Adipocyte (in vitro differentiated cells): ENCODE results near the gene APOD.

ENCODE experiments used
- DNase-seq: peaks from one replicate; pipeline ENCODE4 v3.0.0-alpha.2; 2015; ENCODE audit warnings: low read depth
- H3K27me3 ChIP-seq: replicated peaks from 2 replicates; pipeline ENCODE4 v1.7.0; 2013; ENCODE audit warnings: mild to moderate bottlenecking, low read length, moderate library complexity; ENCODE audit not compliant: control insufficient read depth, insufficient read depth
- H3K36me3 ChIP-seq: 2 replicates; pipeline ENCODE4 v1.7.0; 2013; ENCODE audit warnings: low read length, mild to moderate bottlenecking, moderate library complexity; ENCODE audit not compliant: control insufficient read depth, insufficient read depth, severe bottlenecking
- H3K4me1 ChIP-seq: 2 replicates; pipeline ENCODE4 v1.7.0; 2013; ENCODE audit warnings: mild to moderate bottlenecking, low read length, moderate library complexity; ENCODE audit not compliant: control insufficient read depth, insufficient read depth
- H3K4me3 ChIP-seq: 2 replicates; pipeline ENCODE4 v1.7.0; 2013; ENCODE audit warnings: mild to moderate bottlenecking, low read length, moderate library complexity
- H3K9ac ChIP-seq: 2 replicates; pipeline ENCODE4 v1.7.0; 2013; ENCODE audit warnings: mild to moderate bottlenecking, low read length, moderate library complexity
- H3K9me3 ChIP-seq: 2 replicates; pipeline ENCODE4 v1.7.0; 2013; ENCODE audit warnings: mild to moderate bottlenecking, low read length, moderate library complexity; ENCODE audit not compliant: control insufficient read depth

APOD gene

DNA sequence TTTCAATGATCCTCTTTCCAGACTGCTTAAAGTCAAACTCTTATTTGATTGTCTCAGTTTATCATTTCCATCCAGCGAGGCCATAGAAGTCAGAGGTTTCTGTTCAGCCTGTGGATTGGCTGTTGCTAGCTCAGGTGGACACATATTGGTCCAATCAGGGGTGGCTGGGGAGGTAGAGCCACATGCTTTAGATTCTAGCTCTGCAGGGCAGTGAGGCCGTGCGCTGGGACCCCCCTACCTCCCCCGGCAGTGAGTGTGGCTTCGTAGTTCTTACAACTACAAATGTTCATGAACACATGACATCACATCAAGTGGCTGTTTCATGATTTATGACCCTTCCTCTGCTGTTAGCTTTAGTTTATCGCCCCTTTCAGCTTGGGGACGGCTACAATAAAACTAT lies 18.0 kb downstream of the APOD start:
- Histone ChIP-seq H3K9me3 (no peaks in the 10 kb centered on the region), H3K9ac (no peak overlapping the region)
- no peak for DNase-seq

DNA sequence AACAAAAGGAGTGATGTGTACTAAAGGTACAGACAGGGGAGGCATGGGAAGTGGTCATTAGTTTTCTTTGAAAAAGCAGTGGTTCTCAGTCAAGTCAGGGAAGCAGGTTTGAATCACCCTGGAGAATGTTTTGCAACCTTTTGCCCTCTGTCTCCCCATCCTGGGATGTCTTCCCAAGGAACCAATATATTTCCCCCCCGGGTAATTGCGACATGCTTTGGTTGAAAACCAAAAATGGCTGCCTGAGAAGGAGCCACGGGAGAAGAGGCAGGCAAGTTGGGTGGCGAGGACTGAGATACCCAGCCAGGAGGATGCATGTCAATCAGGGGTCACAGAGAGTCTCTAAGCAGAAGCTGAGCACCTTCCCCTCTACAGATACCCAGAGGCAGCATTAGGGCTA lies 20.4 kb downstream of the APOD start:
- peaks cover 16% of the 10 kb centered on the region for H3K4me1 ChIP-seq
- H3K36me3 ChIP-seq, result no peaks in the 10 kb centered on the region
- no peaks in the 10 kb centered on the region for H3K9me3 ChIP-seq
- no peak for DNase-seq
- H3K4me3 ChIP-seq, result no peak overlapping the region
- no peak overlapping the region for H3K9ac ChIP-seq
- peaks cover 5% of the 10 kb centered on the region for H3K27me3 ChIP-seq

More for the DNA sequence above, 18.0 kb downstream of the APOD start:
- Histone ChIP-seq H3K4me1 (peaks cover 16% of the 10 kb centered on the region), H3K27me3 (peaks cover 5% of the 10 kb centered on the region), H3K36me3 (peaks cover under 1% of the 10 kb centered on the region), H3K4me3 (no peak overlapping the region)

DNA sequence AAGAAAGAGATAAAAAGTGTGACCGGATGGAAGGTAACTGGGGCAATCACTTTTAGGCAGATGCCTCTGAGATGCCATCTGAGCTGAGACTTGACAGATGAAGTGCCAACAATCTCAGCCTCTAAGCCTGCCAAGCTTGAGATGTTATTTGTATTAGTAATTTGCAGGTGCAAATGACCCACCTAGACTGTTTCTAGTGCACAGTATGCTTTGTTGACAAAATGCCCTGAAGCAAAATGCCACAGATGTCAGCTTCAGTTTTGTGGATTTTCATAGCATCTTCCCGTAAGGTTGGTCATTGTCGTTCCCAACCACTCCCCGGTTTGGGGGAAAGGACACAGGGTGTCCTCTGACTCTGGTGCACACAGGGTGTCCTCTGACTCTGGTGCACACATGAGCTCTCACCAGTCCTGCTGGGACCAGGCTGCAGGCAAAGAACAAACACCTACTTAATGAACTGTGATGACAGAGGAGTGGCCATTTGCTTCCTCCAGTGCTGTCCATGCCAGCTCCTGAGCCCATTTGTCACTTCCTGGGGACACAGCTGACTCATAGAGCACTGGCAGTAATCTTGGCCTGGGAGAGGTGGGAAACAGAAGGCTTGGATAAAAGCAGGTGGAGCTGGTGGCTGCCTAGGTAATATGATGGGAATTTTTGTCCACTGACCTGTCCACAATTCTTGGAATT lies 23.9 kb downstream of the APOD start:
- DNase-seq, result no peak
- Histone ChIP-seq H3K4me1 (peaks cover 8% of the 10 kb centered on the region), H3K9me3 (no peaks in the 10 kb centered on the region), H3K9ac (no peak overlapping the region), H3K27me3 (peaks cover 19% of the 10 kb centered on the region), H3K36me3 (no peaks in the 10 kb centered on the region), H3K4me3 (no peak overlapping the region)

DNA sequence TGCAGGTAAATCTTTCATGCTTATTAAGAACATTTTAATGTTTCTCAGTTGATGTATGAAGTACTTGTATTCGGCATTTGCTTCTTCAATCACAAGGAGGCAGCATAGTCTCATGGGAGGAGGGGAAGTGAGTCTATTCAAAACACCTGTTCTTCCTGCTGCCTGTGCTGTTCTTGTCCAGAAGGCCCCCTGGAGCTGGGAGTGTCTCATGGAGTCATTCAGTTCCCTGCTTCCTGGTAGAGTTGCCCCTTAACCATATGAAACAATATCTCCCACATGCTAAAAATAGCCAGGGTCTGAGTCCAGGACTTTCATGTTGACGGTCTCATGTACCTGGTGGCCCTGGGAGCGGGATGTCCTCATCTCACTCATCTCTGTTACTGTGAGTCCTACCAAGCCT lies 25.1 kb downstream of the APOD start:
- Histone ChIP-seq H3K27me3 (peaks cover 19% of the 10 kb centered on the region), H3K4me1 (peaks cover 8% of the 10 kb centered on the region), H3K9me3 (no peaks in the 10 kb centered on the region), H3K36me3 (no peaks in the 10 kb centered on the region), H3K9ac (no peak overlapping the region), H3K4me3 (no peak overlapping the region)
- peak; percentile 62 for DNase-seq

DNA sequence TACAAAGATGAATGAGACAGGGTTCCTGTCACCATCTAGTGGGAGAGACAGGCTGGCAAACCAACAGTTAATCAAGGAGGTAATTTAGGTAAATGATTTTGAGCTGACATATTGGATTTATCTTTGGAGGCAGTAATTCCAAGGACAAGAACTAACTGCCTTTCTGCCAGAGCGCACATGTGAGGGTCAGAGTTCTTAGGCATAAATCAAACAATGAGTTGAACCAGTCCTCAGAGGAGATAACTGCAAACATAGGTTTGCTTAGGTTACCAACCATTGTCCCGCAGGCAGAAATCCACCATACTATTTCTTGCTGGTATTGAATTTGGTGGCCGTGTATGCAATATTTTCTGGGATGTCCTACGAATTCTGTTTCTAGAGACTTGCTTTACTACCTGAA lies 26.4 kb downstream of the APOD start:
- no peak for DNase-seq
- no peaks in the 10 kb centered on the region for H3K36me3 ChIP-seq
- no peak overlapping the region for H3K9ac ChIP-seq
- no peak overlapping the region for H3K4me3 ChIP-seq
- H3K4me1 ChIP-seq, result no peaks in the 10 kb centered on the region
- peaks cover 19% of the 10 kb centered on the region for H3K27me3 ChIP-seq
- H3K9me3 ChIP-seq, result no peaks in the 10 kb centered on the region

DNA sequence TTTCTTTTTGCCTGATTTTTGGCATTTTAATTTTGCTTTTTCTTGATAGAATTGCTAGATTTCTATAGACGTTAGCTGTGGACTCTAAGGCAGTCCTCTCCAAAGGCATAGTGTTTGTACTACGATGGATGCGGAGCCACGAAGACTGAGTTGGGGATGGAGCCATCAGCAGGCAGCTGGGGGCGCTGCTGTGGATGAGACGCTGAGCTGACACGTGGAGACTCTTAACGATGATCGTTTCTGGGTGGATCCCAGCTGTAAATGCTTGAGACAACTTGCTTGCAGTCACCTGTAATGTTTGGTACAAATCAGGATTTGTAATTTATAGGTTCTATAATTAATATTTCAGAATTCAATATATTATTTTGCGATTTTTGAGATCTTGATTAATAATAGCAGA lies 27.4 kb downstream of the APOD start:
- H3K4me1 ChIP-seq, result peaks cover 3% of the 10 kb centered on the region
- no peak overlapping the region for H3K4me3 ChIP-seq
- H3K9ac ChIP-seq, result no peak overlapping the region
- no peaks in the 10 kb centered on the region for H3K36me3 ChIP-seq
- DNase-seq, result peak; percentile 28
- H3K9me3 ChIP-seq, result no peaks in the 10 kb centered on the region
- H3K27me3 ChIP-seq, result peaks cover 19% of the 10 kb centered on the region

DNA sequence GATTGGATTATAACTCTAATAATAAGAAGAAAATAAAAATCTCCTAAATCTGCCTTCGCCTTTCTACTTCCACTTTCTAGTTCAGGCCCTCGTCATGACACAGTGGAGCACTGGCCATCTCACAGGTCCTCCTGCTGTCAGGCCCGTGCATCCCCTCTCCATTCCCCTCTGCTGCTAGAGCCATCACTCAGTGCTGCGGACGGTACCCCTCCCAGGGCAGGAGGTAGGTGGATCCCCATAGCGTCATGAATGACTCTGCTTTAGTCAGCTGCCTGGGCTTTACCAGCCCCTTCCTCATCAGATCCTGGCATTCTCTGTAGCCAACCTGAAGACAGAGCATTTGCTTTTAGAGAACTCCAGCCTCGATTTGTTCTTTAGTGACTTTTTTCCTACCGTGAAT lies 28.6 kb downstream of the APOD start:
- Histone ChIP-seq H3K27me3 (peaks cover 20% of the 10 kb centered on the region), H3K4me3 (no peak overlapping the region), H3K9ac (no peak overlapping the region), H3K4me1 (peaks cover 14% of the 10 kb centered on the region), H3K36me3 (no peaks in the 10 kb centered on the region), H3K9me3 (no peaks in the 10 kb centered on the region)
- DNase-seq, result no peak

DNA sequence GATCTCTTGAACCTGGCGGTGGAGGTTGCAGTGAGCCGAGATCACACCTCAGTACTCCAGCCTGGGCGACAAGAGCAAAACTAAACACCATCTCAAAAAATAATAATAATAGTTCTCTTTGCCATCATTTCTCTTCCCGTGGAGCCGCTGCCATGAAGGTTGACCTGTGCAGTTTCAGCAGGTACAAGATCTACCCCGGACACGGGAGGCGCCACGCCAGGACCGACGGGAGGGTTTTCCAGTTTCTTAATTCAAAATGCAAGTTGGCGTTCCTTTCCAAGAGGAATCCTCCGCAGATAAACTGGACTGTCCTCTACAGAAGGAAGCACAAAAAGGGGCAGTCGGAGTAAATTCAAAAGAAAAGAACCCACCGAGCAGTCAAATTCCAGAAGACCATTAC lies 29.3 kb downstream of the APOD start:
- Histone ChIP-seq H3K9me3 (no peaks in the 10 kb centered on the region), H3K4me1 (peaks cover 14% of the 10 kb centered on the region), H3K27me3 (peaks cover 22% of the 10 kb centered on the region), H3K36me3 (no peaks in the 10 kb centered on the region), H3K4me3 (no peak overlapping the region), H3K9ac (no peak overlapping the region)
- no peak for DNase-seq

DNA sequence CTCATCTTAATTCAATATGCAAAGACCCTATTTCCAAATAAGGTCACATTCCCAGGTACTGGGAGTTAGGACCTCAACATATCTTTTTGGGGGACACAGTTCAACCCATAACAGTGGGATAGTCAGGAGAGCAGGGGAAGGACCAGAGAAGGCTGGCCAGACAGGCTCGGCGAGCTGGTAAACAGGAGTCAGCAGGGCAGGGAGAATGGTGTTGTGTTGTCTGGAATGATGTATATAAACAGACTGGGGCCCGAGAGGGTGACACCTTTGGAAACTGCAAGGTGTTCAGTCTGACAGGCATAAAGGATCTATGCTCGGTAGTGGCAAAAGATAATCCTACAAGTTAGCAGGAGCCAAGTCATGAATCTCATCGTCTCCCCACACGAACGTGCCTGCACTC lies 30.5 kb downstream of the APOD start:
- Histone ChIP-seq H3K9ac (no peak overlapping the region), H3K9me3 (no peaks in the 10 kb centered on the region), H3K4me3 (no peak overlapping the region), H3K4me1 (peaks cover 14% of the 10 kb centered on the region), H3K36me3 (no peaks in the 10 kb centered on the region), H3K27me3 (peaks cover 22% of the 10 kb centered on the region)
- no peak for DNase-seq

DNA sequence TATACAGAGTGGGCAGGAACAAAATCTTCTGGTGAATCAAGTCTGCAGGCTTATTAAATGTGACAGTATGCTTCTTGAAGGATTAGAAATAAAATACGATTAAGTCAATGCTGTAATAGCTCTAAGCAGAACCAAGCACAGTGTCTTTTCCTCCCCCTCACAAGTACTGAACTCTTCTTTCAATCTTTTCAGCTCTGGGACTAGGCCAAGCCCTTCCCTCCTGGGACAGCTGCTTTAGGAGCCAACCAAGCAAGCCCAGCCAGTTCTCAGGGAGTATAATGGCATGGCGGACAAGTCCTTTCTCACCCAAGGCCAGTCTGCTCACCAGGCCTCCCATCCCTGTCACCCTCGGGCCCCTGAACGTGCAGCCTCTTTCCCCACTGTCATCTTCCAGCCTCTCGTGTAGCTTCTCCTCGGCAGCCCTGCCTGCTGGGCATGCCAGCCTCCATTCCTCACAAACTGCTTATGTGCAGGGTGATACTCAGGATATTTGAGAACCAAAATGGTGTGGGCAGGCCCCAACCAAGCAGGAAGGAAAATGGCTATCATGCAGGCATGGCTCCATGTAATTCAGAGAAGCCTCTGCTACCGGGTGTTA lies 32.3 kb downstream of the APOD start:
- Histone ChIP-seq H3K4me1 (peaks cover 18% of the 10 kb centered on the region), H3K9ac (no peak overlapping the region), H3K27me3 (peaks cover 13% of the 10 kb centered on the region), H3K4me3 (no peak overlapping the region), H3K9me3 (no peaks in the 10 kb centered on the region), H3K36me3 (no peaks in the 10 kb centered on the region)
- DNase-seq, result no peak

DNA sequence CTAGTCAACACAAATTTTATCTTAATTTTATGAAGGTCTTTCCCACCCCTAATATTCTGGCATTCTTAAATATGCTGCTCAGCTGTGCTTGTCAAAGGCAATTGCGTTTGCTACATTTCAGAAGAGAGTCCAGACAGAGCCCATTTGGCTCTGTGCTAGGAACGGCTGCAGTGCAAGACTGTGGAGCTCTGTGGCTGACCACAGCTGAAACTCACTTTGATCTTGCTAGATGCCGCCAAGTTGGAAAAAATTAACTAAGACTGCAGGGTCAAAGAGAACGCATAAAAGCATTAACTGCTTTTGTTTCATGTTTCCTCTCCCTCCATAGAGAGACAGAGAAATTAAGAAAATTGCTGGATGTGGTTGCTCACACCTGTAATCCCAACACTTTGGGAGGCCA lies 33.0 kb downstream of the APOD start:
- Histone ChIP-seq H3K27me3 (peaks cover 7% of the 10 kb centered on the region), H3K4me3 (no peak overlapping the region), H3K4me1 (peaks cover 25% of the 10 kb centered on the region), H3K36me3 (no peaks in the 10 kb centered on the region), H3K9me3 (no peaks in the 10 kb centered on the region), H3K9ac (no peak overlapping the region)
- peak; percentile 21 for DNase-seq
